Coronary artery (tissue), 2 donors: Measurements from ENCODE around the gene C12orf42.

Experiments used
- DNase-seq: peaks from one replicate; pipeline ENCODE4 v3.0.0-alpha.2; 2017; ENCODE audit warnings: low spot score
- H3K27ac ChIP-seq, 2 donors: fragments of 200-600 bp; sonication (generic); one replicate each; pipeline ENCODE4 v1.5.1; 2016 to 2019
- H3K4me3 ChIP-seq: fragments of 200-600 bp; sonication (generic); 2 replicates; pipeline ENCODE4 v1.5.1; 2016; ENCODE audit warnings: mild to moderate bottlenecking, moderate library complexity
- TF ChIP-seq, protein P1 (sequence below): fragments of 200-600 bp; sonication (generic); IDR thresholded peaks from one replicate; pipeline ENCODE4 v1.5.1; 2019; ENCODE audit warnings: antibody characterized with exemption

Gene C12orf42

DNA sequence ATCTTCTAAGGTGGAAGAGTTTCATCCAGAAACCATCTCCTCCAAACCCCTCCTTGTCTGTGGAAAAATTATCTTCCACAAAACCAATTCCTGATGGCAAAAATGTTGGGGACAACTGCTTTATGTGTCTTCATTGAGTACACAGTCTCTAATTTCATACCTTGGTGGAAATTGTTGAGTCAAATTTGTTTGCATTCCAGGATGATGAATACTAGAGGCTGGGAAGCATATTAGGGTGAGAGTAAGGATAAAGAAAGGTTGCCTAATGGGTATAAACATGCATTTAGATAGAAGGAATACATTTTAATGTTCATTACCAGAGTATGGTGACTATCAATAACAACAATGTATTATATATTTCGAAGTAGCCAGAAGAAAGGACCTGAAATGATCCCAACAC, 98.2 kb downstream of the C12orf42 start:
- H3K27ac ChIP-seq, result no peak overlapping the region
- DNase-seq, result no peak
- H3K4me3 ChIP-seq, result no peak overlapping the region
- TF ChIP-seq, protein P1, sequence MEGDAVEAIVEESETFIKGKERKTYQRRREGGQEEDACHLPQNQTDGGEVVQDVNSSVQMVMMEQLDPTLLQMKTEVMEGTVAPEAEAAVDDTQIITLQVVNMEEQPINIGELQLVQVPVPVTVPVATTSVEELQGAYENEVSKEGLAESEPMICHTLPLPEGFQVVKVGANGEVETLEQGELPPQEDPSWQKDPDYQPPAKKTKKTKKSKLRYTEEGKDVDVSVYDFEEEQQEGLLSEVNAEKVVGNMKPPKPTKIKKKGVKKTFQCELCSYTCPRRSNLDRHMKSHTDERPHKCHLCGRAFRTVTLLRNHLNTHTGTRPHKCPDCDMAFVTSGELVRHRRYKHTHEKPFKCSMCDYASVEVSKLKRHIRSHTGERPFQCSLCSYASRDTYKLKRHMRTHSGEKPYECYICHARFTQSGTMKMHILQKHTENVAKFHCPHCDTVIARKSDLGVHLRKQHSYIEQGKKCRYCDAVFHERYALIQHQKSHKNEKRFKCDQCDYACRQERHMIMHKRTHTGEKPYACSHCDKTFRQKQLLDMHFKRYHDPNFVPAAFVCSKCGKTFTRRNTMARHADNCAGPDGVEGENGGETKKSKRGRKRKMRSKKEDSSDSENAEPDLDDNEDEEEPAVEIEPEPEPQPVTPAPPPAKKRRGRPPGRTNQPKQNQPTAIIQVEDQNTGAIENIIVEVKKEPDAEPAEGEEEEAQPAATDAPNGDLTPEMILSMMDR, result no peak

DNA sequence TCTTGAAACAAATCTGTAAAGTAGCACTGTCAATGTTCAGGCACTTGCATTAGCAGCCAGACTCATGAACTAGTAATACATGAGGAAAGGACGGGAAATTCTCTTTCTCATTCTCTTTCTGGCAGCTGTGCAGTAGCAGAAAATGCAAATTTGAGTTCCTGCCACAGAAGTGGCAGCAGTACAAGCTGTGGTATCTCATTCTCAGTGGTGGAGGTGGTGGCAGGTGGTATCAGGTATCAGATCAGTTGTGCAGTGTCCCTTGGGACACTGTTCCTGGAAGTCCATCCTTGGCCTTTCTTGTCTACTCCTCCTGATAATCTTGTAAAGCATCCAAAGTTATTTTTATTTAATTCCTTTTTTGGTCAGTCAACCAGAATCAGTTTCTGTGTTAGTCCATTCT, 103.0 kb downstream of the C12orf42 start:
- no peak overlapping the region for H3K4me3 ChIP-seq

DNA sequence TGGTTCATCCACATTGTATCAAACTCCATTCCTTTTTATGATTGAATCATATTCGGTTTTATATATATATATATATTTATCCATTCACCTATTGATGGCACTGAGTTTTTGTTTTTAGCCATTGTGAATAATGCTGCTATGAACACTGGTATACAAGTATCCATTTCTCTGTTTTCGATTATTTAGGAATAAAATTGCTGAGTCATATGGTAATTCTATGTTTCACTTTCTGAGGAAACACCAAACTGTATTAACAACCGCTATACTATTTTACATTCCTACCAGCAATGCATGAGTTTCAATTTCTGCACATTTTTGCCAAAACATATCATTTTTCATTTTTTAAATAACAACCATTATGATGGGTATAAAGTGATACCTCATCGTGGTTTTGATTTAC, 104.7 kb downstream of the C12orf42 start:
- TF ChIP-seq, protein P1, result no peak
- no peak for DNase-seq

More for the DNA sequence above, 103.0 kb downstream of the C12orf42 start:
- DNase-seq, result no peak
- H3K27ac ChIP-seq, result no peak overlapping the region
- TF ChIP-seq, protein P1, result no peak

GRCh38 chr12:103387385-103387784, 108.4 kb downstream of the C12orf42 start:
- DNase-seq, result no peak
- TF ChIP-seq, protein P1, result no peak
- no peak overlapping the region for H3K4me3 ChIP-seq
- H3K27ac ChIP-seq, result no peak overlapping the region

More for the DNA sequence above, 104.7 kb downstream of the C12orf42 start:
- H3K4me3 ChIP-seq, result no peak overlapping the region
- H3K27ac ChIP-seq, result no peak overlapping the region

DNA sequence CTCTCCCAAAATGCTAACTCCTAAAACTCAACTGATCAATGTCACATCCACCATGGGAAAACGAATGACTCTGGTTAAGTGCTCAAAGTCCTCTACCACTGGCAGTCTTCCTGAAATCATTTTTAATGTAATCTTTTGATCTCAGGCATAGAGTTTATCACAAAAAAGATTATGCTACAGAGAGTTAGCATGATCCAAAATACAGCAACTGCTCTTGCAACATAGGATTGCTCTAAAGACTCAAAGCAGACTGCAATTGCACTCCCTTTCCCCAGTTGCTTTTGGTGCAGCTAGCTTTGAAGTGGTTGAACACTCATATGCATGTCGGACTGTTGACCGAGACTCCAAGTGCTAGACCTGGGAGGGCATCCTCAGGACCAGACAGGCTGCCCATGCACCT, 109.3 kb downstream of the C12orf42 start:
- H3K27ac ChIP-seq, result no peak overlapping the region
- DNase-seq, result no peak

GRCh38 chr12:103382736-103383346, 112.9 kb downstream of the C12orf42 start:
- Histone ChIP-seq H3K4me3 (no peak overlapping the region), H3K27ac (no peak overlapping the region)
- DNase-seq, result no peak
- TF ChIP-seq, protein P1, result no peak

More for the DNA sequence above, 109.3 kb downstream of the C12orf42 start:
- TF ChIP-seq, protein P1, result no peak
- H3K4me3 ChIP-seq, result no peak overlapping the region

DNA sequence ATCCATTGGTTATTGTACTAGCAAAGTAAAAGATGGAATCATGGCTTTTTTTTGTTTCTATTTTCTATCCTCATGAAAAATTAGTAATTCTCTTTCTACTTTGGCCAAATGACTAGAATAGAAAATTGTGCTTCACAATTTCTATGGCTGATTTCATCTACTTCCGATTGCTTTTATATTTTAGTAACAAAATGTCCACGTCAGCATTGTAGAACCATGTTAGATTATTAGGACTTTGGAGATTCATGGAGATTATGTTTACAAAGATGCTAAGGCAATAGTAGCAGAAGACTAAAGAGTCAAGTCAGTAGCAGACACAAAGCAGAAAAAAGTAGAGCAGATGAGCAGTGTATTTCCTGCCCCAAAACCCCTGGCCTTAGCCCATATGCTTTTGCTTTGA, 113.6 kb downstream of the C12orf42 start:
- H3K4me3 ChIP-seq, result no peak overlapping the region
- H3K27ac ChIP-seq, result no peak overlapping the region
- DNase-seq, result no peak
- TF ChIP-seq, protein P1, result no peak
